Measurements from ENCODE around the gene SH3YL1.

SH3YL1 gene

GRCh38 chr2:249538-250042 is 14.2 kb downstream of the SH3YL1 start:
- no peak for DNase-seq (ENCODE audit: insufficient read length, low spot score)
- FAIRE-seq, result no peak
- TF ChIP-seq PAX5 (IDR thresholded peaks at IDR 0.05; ENCODE audit: insufficient read depth, low read length, severe bottlenecking), result no peak
- TF ChIP-seq TAF1 (IDR thresholded peaks at IDR 0.05; ENCODE audit: low read depth, low read length), result no peak
- no peak for TF ChIP-seq POLR2A (IDR thresholded peaks at IDR 0.05; ENCODE audit: low read depth, low read length)
- no peak for TF ChIP-seq SPI1 (IDR thresholded peaks at IDR 0.05; ENCODE audit: low read depth, low read length)
- no peak for TF ChIP-seq POU2F2 (IDR thresholded peaks at IDR 0.05; ENCODE audit: low read depth, low read length)
- TF ChIP-seq POLR2AphosphoS5 (IDR thresholded peaks at IDR 0.05; ENCODE audit: low read depth, low read length), result no peak

- FAIRE-seq (no peak), DNase-seq (ENCODE audit: insufficient read length, low spot score) (no peak)
- no peak for TF ChIP-seq POU2F2 (IDR thresholded peaks at IDR 0.05; ENCODE audit: low read depth, low read length)
These were observed 15.1 kb downstream of the SH3YL1 start for GRCh38 chr2:248724-249123.

- FAIRE-seq, result peak; percentile 85
- TF ChIP-seq PAX5 (IDR thresholded peaks at IDR 0.05; ENCODE audit: insufficient read depth, low read length, severe bottlenecking) (no peak), SPI1 (IDR thresholded peaks at IDR 0.05; ENCODE audit: low read depth, low read length) (peak; percentile 16; the same call in 1 of the 2 replicates)
- DNase-seq (ENCODE audit: insufficient read length, low spot score), result no peak
These were observed 17.2 kb downstream of the SH3YL1 start for GRCh38 chr2:246489-247144.

- FAIRE-seq (no peak), DNase-seq (ENCODE audit: insufficient read length, low spot score) (no peak)
- TF ChIP-seq TAF1 (IDR thresholded peaks at IDR 0.05; ENCODE audit: low read depth, low read length), result no peak
- TF ChIP-seq POLR2A (IDR thresholded peaks at IDR 0.05; ENCODE audit: low read depth, low read length), result no peak
- no peak for TF ChIP-seq PAX5 (IDR thresholded peaks at IDR 0.05; ENCODE audit: insufficient read depth, low read length, severe bottlenecking)
- TF ChIP-seq POU2F2 (IDR thresholded peaks at IDR 0.05; ENCODE audit: low read depth, low read length), result no peak
- TF ChIP-seq POLR2AphosphoS5 (IDR thresholded peaks at IDR 0.05; ENCODE audit: low read depth, low read length), result no peak
- TF ChIP-seq SPI1 (IDR thresholded peaks at IDR 0.05; ENCODE audit: low read depth, low read length), result no peak
These were observed 19.3 kb downstream of the SH3YL1 start for GRCh38 chr2:244547-244946.

- TF ChIP-seq PAX5 (IDR thresholded peaks at IDR 0.05; ENCODE audit: insufficient read depth, low read length, severe bottlenecking) (no peak), TAF1 (IDR thresholded peaks at IDR 0.05; ENCODE audit: low read depth, low read length) (no peak), POLR2A (IDR thresholded peaks at IDR 0.05; ENCODE audit: low read depth, low read length) (no peak), SPI1 (IDR thresholded peaks at IDR 0.05; ENCODE audit: low read depth, low read length) (no peak), POLR2AphosphoS5 (IDR thresholded peaks at IDR 0.05; ENCODE audit: low read depth, low read length) (no peak), POU2F2 (IDR thresholded peaks at IDR 0.05; ENCODE audit: low read depth, low read length) (no peak)
- no peak for FAIRE-seq
These were observed 25.0 kb downstream of the SH3YL1 start for GRCh38 chr2:238869-239268.

GRCh38 chr2:238431-238830 is 25.4 kb downstream of the SH3YL1 start:
- FAIRE-seq (no peak), DNase-seq (ENCODE audit: insufficient read length, low spot score) (no peak)
- TF ChIP-seq POLR2A (IDR thresholded peaks at IDR 0.05; ENCODE audit: low read depth, low read length) (no peak), SPI1 (IDR thresholded peaks at IDR 0.05; ENCODE audit: low read depth, low read length) (no peak), TAF1 (IDR thresholded peaks at IDR 0.05; ENCODE audit: low read depth, low read length) (no peak), POLR2AphosphoS5 (IDR thresholded peaks at IDR 0.05; ENCODE audit: low read depth, low read length) (no peak), PAX5 (IDR thresholded peaks at IDR 0.05; ENCODE audit: insufficient read depth, low read length, severe bottlenecking) (no peak), POU2F2 (IDR thresholded peaks at IDR 0.05; ENCODE audit: low read depth, low read length) (no peak)

More at GRCh38 chr2:238869-239268, 25.0 kb downstream of the SH3YL1 start:
- DNase-seq (ENCODE audit: insufficient read length, low spot score), result no peak

- FAIRE-seq (no peak), DNase-seq (ENCODE audit: insufficient read length, low spot score) (no peak)
These were observed 26.0 kb downstream of the SH3YL1 start for GRCh38 chr2:237878-238277.

GRCh38 chr2:236993-237539 is 26.8 kb downstream of the SH3YL1 start:
- DNase-seq (ENCODE audit: insufficient read length, low spot score), result no peak
- TF ChIP-seq SPI1 (IDR thresholded peaks at IDR 0.05; ENCODE audit: low read depth, low read length), result no peak
- no peak for FAIRE-seq

More at GRCh38 chr2:237878-238277, 26.0 kb downstream of the SH3YL1 start:
- no peak for TF ChIP-seq SPI1 (IDR thresholded peaks at IDR 0.05; ENCODE audit: low read depth, low read length)
- no peak for TF ChIP-seq TAF1 (IDR thresholded peaks at IDR 0.05; ENCODE audit: low read depth, low read length)

- no peak for TF ChIP-seq PAX5 (IDR thresholded peaks at IDR 0.05; ENCODE audit: insufficient read depth, low read length, severe bottlenecking)
- FAIRE-seq, result no peak
- no peak for DNase-seq (ENCODE audit: insufficient read length, low spot score)
These were observed 29.4 kb downstream of the SH3YL1 start for GRCh38 chr2:234421-234820.

- no peak for DNase-seq (ENCODE audit: insufficient read length, low spot score)
- TF ChIP-seq POLR2A (IDR thresholded peaks at IDR 0.05; ENCODE audit: low read depth, low read length) (no peak), TAF1 (IDR thresholded peaks at IDR 0.05; ENCODE audit: low read depth, low read length) (no peak), SPI1 (IDR thresholded peaks at IDR 0.05; ENCODE audit: low read depth, low read length) (no peak), PAX5 (IDR thresholded peaks at IDR 0.05; ENCODE audit: insufficient read depth, low read length, severe bottlenecking) (no peak), POLR2AphosphoS5 (IDR thresholded peaks at IDR 0.05; ENCODE audit: low read depth, low read length) (no peak)
- FAIRE-seq, result no peak
These were observed 30.8 kb downstream of the SH3YL1 start for GRCh38 chr2:233030-233429.

All from GM12891 (cell line).